ENCODE results near the gene SERPINB10.

SERPINB10 gene

DNA sequence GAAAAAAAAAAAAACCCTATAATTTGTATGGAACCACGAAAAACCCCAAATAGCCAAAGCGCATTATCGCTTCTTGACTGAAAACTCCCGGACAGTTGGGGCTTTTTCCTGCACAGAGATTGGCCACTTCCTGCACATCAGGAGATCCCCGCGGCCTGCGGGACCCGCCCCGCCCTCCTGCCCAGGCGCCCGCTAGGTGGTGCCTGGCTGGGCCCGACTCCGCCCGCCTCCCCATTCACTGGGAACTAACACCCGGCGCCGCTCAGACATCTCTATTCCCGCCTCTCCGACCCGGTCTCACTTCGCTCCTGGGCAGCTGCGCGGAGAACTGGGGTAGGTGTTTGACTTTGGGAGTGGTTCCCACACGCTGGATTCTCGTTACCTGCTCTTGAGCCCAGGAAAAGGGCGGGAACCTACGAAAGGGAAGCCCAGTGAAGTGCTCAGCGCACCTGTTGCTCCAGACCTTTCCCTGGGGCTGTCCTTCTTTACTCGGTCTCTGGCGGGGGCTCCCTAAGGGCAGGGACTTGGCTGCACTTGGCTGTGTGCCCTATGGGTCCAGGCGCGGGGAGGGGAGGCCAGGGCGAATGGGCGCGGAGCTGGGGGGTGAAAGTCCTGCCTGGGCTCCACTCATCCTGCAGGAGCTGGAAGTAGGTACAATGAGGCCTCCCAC, 41.4 kb downstream of the SERPINB10 start, which contains the start of gene HMSD:
TSS of gene HMSD (plus strand) at position 234 of the 670 bp plus-strand sequence. CDS start 4,155 bp downstream, outside the sequence.
- DNase-seq (ENCODE audit: low spot score): peak; percentile 78

DNA sequence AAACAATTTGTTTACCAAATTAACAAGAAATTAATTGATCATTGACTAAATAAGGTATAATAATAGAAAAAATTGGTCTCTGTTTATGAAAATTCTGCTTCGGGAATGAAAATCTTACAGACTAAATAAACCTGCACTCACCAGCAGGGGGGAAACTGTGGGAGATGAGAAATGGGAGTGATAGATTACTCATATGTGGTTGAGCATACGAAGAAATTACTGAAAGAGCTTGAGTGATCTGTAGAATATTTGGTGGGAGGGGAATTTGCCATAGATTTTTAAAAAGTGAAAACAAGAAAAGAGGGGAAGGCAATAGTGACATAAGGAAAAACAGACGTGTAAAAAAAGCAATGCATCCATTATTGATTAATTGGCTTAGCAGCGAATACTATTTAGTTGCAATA, 43.5 kb downstream of the SERPINB10 start:
- no peak for DNase-seq (ENCODE audit: low spot score)

DNA sequence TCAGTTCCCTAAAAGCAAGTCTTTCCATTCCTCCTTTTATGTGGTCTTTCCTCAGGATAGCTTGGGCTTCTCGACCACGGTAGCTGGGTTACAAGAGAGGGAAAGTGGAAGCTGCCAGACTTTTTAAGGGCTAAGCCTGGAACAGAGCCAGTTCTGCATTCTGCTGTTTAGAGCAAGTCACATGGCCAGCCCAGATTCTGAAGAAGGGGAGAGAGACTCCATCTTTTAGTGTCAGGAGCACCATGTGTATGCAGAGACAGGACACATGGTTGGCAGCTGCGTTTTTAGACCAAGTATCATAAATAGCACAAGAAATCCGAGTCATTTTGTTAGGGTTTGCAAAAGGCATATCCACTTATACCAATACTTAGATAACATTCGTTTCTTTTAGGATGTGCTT, 46.1 kb downstream of the SERPINB10 start:
- DNase-seq (ENCODE audit: low spot score): no peak

DNA sequence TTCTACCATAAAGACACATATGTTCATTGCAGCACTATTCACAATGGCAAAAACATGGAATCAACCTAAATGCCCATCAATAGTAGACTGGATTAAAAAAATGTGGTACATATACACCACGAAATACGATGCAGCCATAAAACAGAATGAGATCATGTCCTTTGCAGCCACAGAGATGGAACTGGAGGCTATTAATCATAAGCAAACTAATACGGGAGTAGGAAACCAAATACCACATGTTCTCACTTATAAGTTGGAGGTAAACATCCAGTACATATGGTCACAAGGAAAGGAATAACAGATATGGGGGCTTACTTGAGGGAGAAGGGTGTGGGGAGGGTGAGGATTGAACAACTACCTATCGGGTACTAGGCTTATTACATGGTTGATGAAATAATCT, 49.0 kb downstream of the SERPINB10 start:
- DNase-seq (ENCODE audit: low spot score): no peak

DNA sequence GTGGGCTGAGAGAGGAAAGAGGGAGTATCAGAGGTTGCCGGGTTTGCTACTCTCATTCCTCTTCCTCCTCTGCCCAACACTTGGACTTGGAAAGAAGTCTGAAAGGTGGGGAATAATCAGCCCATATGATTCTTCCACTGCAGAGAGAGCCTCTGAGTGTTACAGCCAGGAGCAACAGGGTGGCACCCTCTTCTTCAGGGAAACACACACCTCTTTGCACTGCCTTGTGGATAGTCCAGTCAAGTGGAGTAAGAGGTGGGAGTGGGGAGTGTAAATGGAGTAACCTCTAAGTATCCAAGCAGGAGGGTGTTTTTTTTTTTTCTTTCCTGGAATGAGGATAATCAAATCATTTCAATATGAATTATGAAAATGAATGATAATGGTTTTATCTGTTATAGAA, 53.1 kb downstream of the SERPINB10 start:
- no peak for DNase-seq (ENCODE audit: low spot score)

DNA sequence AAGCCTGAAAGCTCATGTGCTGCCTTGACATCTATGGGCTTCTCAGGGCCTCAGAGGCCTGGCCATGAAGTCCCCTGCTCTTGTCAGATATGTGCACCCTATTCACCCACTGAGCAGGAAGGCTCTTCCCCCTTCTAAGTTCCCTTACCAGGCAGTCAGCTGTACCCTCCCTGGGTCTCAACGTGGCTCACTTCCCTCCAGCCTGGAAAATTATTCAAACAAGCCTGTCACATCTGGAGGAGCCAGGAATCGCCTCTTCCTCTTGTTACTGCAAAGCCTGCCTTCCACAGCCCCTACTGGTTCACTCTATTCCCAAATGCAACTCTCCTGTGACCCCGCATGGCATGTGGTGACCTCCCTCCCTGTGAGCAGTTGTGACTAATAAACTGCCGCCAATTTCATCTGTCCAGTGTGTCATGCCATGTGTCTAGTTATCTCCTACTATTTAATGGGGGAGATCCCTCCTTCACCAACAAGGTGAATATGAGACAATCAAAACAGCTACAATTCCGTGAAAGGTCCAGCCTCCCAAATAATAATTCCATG, 53.8 kb downstream of the SERPINB10 start:
- no peak for DNase-seq (ENCODE audit: low spot score)

DNA sequence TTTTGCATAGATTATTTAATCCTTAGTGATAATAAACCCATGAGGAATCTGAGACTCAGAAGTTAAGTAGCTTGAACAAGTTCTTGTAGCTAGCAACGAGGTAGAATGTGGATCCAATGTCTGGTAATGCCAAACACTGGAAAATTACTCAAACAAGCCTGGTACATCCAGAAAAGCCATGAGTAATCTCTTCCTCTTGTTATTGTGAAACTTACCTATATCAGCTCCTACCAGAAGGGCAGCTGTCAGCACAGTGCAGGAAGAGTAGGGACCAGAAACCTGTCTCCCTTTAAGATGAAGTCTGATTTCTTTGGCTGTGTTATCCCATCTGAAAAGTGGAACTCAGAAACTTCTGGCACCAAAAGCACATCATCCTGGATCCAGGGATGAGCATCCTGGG, 54.4 kb downstream of the SERPINB10 start:
- DNase-seq (ENCODE audit: low spot score): no peak

DNA sequence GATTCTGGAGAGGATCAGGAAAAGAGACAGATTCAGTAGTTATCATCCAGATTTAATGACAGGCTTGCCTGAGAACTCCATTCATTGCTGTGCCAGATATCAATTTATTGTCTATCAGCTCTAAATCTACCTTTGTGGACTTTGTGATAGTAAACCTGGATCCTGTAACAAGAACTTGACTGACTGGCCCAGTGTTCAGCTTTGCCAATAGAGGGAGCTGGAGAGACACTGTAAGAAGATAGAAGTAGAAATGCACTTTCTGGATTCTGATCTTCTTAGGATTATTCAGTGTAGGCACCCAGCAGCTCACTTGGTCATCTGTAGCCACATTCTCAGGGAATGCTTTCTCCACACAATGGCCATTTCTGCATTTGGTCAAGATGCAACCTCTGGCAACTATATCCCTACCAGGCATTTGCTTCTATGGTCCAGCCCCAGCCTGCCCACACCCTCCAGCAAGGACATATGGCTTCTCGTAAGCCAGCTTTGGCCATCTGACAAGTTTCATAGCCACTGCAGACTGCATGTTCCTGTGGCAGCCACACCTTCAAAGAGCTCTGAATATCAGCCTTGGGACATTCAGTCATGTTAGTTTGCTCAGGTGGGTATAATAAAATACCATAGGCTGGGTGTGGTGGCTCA, 56.0 kb downstream of the SERPINB10 start:
- peak; percentile 78 for DNase-seq (ENCODE audit: low spot score)

DNA sequence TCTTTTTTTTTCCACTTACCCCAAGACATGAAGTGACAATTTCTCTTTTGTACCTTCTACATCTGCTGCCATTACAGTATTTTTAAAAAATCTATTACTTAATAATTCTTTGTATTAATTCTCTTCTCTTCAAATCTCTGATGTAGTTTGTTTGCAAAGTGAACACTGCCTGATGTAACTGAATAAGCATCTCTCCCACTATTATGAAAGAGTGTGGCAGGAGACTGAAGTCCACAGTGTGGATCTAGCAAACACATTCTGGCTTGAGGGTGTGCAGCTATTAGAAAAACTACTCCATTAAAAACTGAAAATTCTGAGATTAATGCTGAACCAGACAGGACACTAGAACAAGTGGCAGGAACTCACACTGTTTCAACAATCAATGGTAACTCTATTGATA, 57.1 kb downstream of the SERPINB10 start:
- no peak for DNase-seq (ENCODE audit: low spot score)

DNA sequence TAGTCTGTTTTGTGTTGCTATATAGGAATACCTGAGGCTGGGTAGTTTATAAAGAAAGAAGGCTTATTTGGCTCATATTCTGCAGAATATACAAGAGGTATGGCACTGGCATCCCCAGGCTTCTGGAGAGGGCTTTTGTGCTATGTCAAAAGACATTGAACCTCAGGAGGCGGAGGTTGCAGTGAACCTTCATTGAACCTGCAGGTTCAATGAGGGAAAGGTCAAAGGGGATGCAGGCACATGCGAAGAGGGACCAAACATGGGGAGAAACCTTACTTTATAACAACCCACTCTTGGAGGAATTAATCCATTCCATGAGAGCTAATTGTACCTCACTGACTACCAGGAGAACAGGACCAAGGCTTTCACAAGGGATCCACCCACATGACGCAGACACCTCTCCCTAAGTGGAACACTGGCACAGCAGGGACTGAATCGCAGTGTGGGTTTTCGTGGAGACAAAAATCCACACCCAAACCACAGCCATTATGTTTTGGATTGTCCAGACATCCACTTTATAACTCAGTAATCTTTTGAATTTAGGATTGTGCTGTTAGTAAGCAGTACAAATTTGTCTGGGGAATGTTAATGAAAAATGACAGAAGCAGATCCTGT, 58.1 kb downstream of the SERPINB10 start:
- DNase-seq (ENCODE audit: low spot score): no peak

DNA sequence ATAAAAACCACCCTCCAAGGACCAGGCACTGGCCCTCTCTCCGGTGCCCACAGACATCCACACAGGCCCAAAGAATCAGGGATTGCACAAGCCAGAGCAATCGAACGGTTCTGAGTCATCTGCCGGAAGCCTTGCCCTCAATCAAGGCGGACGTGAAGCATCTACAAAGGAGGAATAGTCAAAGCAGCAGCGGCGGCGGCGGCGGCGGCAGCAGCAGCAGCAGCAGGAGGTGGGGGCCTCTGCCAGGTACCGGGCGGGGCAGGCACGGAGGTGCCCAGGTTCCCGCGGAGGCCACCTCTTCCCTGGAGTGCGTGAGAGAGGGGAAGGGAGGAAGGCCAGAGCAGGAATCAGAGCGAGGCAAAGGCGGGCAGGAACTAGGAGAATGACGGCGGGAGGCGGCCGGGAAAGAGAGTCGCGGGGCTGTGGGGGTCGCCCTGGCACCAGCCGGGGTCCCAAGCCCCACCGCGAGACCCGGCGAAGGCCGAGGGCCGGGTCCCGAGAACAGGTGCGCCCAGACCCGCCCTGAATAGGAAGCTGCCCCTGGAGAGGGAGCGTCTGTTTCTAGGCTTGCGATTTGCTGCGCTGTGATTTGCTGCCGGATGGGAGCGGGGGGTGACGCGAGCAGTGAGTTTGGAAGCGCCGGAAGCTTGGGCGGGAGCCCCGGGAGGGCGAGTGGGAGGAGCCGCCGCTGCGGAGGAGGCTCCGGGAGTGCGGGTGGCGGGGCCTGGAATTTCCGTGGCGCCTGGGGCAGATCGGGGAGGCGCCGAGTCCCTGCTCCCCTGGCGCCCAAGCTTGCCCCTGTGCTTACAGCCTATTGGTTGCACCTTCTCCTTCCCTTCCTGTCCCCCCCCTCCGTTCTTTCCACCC, 62.4 kb downstream of the SERPINB10 start, which contains the start of gene SERPINB8:
TSS of gene SERPINB8 (plus strand) at position 140 of the 867 bp plus-strand sequence. CDS start 8,228 bp downstream, outside the sequence.
- peak; percentile 93 for DNase-seq (ENCODE audit: low spot score)

DNA sequence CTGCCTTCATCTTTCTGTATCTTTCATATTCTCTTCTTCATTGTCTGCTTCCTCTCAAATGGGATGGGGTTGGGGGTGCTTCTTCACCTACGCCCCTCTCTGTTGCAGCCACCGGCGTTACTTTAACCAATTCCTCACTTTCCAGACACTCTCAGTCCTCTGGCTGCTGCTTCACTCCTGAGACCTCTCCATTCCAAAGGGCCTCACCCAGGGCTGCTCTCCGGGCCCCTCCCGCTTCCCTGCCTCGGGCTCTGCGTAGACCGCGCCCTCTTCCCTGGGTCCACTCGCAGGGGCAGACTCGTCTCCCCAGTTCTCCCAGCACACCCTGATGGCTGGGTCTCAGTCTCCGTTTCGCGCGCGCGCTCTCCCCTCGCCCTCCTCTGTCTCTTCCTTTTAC, 63.0 kb downstream of the SERPINB10 start:
- DNase-seq (ENCODE audit: low spot score): no peak

DNA sequence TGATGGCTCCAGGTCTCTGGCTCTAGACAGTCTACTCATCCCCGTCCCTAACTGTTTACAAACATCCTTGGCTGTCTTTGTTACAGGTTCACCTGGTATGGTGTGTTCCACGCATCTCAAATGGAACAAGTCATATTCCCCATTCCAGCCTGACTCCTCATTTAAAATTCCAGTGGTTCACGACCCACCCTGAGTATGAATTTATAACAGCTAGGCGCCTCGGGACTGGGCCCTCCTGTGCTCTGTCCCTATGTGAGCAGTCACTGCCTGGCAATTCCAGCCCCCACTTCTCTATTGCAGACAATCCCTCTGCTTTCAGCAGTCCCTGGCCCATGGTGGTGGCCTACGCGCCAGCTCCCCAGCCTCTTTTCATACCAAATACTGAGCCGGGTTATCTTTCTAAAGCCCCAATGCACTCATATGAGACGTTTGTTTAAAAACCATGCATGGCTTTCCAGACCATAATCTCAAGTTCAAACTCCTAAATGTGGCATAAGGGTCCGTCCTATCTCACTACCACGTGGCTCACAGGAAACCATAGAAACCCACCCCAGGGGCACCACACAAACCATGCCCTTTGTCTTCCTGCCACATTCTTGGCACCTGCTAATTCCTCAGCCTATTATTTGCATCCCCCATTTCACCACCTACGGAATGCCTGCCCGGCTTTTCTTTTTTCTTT, 63.7 kb downstream of the SERPINB10 start:
- peak; percentile 56 for DNase-seq (ENCODE audit: low spot score)

DNA sequence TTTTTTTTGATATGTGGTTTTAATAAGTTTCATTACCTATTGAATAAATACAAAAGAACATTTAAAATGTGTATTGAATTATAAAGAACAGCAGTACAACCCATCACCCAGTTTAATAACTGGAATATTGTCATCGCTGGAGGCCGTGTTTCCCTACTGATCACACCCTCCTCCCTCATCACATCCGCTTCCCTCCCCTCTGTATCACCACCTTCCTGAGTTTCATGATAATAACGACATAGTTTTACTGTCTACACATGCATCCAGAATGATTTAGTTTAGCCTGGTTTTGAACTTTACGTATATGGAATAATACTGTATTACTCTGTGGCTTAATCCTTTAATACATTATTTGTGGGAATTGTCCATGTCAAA, 64.2 kb downstream of the SERPINB10 start:
- no peak for DNase-seq (ENCODE audit: low spot score)

DNA sequence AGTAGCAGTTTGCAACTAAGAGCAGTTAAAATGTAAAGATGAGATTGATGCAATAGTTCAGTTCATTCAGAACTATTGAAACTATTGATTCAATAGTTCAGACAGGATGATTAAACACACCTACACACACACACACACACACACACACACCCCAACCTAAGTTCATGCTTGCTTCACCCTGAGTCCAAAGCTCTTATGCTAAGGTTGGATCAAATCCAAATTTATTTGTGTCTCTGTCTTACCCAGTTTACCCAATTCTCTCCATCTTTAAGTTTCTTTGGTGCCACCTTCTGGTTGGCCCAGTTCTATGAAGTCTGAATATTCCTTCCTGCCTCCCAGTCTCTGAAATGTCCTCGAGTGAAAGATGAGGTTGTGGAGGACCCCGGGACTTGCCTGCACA, 67.2 kb downstream of the SERPINB10 start:
- DNase-seq (ENCODE audit: low spot score): peak; percentile 81

DNA sequence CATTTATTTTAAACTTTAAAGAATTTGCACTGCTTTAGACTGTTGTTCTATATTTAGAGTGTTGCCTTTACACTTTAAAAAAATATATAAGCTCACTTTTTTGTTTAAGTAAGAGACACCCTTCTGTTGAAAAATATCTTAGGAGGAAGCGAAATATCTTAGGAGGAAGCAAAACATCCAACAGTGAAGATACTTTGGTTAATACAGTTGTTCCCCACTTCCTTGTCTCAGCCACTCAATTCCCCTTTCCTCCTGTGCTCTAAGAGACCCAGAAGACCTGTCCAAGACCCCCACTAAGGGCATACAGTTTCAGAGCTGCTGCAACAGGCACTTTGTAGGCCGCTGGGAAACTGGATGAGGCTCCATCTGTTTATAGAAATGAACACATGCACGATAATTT, 67.9 kb downstream of the SERPINB10 start:
- DNase-seq (ENCODE audit: low spot score): peak; percentile 73

DNA sequence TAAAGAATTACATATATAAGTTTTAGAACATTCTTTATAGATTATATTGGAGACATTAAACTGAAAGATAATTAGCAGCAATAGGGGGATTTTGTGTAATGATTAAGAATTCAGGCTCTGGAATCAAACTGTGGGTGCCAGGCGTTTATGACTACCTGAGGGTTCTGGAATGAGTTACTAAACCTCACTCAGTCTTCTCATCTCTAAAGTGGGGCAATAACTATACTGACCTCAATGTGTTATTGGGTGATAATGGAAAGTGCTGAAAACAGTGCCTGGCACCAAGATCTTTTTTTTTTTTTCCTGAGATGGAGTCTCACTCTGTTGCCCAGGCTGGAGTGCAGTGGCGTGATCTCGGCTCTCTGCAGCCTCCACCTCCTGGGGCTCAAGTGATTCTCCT, 69.3 kb downstream of the SERPINB10 start:
- DNase-seq (ENCODE audit: low spot score): no peak

DNA sequence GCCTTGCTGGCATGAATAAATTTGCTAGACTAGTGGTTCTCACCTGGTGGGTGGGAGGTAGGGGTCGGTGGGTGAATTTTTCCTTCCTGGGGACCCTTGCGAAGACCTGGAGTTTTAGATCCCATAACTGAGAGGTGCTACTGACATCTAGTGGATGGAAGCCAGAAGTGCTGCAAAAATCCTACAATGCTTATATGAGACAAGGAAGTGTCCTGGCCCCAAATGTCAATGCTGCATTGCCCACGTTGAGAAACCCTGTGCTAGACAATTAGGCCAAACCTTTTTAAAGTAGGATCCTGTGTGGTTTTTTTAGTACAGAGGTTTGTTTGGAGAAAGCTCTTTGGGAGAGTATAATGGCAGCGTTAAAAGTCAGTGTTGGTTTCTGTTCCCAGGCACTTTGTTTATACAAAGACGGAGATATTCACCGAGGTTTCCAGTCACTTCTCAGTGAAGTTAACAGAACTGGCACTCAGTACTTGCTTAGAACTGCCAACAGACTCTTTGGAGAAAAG, 71.7 kb downstream of the SERPINB10 start:
- peak; percentile 85 for DNase-seq (ENCODE audit: low spot score)

DNA sequence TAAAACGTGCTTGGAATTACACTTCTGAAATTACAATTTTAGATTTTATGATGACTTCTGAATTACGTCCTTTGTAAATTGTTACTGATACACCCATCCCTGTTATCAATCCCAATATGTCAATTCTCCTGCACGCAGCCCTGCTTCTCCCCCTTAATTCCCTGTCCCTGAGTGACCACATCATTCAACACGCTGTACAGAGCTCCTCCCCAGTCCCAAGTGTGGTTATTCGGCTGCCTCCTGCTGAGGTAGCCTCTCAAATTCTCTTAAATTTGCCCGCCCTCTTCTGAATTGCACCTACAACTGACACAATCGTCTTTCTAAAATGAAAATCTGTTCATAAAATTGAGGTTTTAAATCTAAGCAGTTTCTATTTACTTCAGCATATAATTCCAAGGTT, 72.3 kb downstream of the SERPINB10 start:
- no peak for DNase-seq (ENCODE audit: low spot score)

DNA sequence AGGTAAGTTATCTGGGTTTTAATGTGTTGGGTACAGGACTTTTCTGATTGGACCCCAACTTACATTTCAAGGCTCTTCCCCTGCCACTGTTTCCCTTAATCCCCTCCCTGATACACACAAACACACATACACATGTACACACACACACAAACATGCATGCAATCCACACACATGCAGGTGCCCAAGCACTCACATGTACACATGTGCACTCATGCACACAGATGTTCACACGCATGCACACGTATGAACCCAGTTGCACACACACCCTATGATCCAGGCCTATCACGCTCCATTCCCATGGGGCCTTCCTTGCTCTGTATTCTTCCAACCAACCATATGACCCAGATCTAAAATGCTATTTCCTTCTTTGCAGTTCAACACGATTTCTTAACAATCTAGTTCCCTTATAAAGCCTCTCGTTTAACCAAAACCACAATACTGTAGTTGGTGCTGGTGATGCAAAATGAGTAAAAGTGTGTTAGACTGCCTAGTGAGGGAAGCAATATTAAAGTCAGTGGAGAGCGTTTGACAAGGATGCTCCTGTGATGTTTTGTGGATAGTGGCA, 73.2 kb downstream of the SERPINB10 start:
- DNase-seq (ENCODE audit: low spot score): peak; percentile 47

DNA sequence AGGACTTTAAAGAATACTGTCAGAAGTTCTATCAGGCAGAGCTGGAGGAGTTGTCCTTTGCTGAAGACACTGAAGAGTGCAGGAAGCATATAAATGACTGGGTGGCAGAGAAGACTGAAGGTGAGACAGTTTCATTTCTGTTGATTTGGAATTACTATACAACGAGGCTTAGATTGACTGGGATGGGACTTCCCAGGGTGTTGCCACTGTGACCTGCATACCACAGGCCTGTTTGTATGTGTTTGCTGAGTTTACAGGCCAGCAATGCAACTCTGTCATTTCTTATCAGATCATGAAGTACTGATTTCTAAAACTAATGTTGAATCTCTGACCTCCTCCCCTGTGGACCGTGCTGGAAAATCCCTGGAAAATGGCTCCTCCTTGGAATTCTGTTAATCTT, 74.0 kb downstream of the SERPINB10 start:
- DNase-seq (ENCODE audit: low spot score): no peak

Measured in pons (tissue), 1 donor.